ENCODE measurements around the gene MMP14.
A peak's percentile ranks its signal among the peaks of the same experiment; 100 is the strongest.

- TF ChIP-seq POLR2AphosphoS5 (IDR thresholded peaks at IDR 0.05): no peak
- peak; percentile 90 to 93 for TF ChIP-seq CTCF (IDR thresholded peaks at IDR 0.05)
Measured at GRCh38 chr14:22852940-22853767, 16.8 kb downstream of the MMP14 start.

Data from suprapubic skin (tissue), 3 donors.